NB4 (cell line): ENCODE data around the gene LRRC36.

Experiments
- MAX ChIP-seq: IDR thresholded peaks from 2 replicates; pipeline ENCODE4 v1.6.1; 2011; ENCODE audit warnings: low read depth, low read length
- POLR2A ChIP-seq: IDR thresholded peaks from 2 replicates; pipeline ENCODE4 v1.6.1; 2011; ENCODE audit warnings: mild to moderate bottlenecking; ENCODE audit not compliant: insufficient read length; ENCODE audit errors: extremely low read depth
- TF ChIP-seq, protein P1 (sequence below): IDR thresholded peaks from one replicate; pipeline ENCODE4 v1.5.1; 2012; ENCODE audit warnings: low read depth, low read length

DNA sequence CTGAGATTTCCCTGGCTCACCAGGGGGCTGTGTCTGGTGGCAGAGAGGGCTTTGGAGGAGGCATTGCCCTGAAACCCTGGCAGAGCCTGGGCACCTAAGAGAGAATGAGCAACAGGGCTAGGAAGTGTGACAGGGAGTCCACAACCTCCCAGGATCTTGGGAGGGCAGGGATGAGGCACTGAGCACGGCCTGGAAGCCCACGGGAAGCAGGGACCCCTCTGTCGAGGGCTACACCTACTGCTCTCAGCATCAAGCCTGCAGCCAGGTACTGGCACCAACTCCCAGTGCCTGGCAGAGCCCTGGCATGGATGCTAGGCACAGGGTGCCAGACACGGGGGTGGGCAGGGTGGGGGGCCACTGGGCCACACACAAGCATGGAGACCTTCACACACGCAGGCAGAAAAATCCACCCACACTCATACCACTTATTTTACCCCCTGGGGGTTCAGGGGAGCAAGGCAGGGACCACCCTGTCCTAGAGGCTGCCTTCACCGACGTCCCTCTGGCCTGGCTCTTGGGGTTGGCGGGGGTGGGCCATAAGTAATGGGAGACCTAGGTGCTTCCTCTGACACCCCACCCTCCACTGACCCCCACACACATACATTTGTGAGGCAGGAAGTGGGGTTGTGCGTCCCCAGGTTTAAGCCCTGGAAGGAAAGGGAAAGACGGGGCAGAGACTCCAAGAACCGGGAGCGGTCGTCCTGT, 103.3 kb downstream of the LRRC36 start:
- TF ChIP-seq, protein P1, sequence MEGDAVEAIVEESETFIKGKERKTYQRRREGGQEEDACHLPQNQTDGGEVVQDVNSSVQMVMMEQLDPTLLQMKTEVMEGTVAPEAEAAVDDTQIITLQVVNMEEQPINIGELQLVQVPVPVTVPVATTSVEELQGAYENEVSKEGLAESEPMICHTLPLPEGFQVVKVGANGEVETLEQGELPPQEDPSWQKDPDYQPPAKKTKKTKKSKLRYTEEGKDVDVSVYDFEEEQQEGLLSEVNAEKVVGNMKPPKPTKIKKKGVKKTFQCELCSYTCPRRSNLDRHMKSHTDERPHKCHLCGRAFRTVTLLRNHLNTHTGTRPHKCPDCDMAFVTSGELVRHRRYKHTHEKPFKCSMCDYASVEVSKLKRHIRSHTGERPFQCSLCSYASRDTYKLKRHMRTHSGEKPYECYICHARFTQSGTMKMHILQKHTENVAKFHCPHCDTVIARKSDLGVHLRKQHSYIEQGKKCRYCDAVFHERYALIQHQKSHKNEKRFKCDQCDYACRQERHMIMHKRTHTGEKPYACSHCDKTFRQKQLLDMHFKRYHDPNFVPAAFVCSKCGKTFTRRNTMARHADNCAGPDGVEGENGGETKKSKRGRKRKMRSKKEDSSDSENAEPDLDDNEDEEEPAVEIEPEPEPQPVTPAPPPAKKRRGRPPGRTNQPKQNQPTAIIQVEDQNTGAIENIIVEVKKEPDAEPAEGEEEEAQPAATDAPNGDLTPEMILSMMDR: no peak
- TF ChIP-seq POLR2A: no peak
- no peak for TF ChIP-seq MAX
